Kidney (tissue), 14 donors: ENCODE measurements around the gene PLCD1. TPM values are rescaled to one million over a fixed set of nuclear protein-coding genes. Genes with fewer than 3 reads are reported as not detected.

ENCODE experiments used
- DNase-seq, 5 donors: peaks; one replicate each; pipeline ENCODE4 v3.0.0-alpha.2; 2013 to 2020
- FAIRE-seq: peaks from 2 replicates; lab custom pipeline; 2012; peaks lifted over from hg19 to GRCh38; lab: Jason Lieb, UNC
- H3K27ac ChIP-seq, 2 donors: one replicate each; pipeline ENCODE4 v1.7.0; 2013; ENCODE audit warnings: low read depth in 2 of 2, low read length in 2 of 2, inconsistent platforms in 1 of 2
- H3K27me3 ChIP-seq: one replicate; pipeline ENCODE4 v1.7.1; 2013; ENCODE audit warnings: low read length, inconsistent platforms; ENCODE audit not compliant: control insufficient read depth, insufficient read depth
- H3K36me3 ChIP-seq, 3 donors: one replicate each; pipeline versions ENCODE4 v1.7.0 to v1.7.1; 2013; ENCODE audit warnings: low read length in 3 of 3, control low read depth in 1 of 3, inconsistent platforms in 1 of 3; ENCODE audit not compliant: insufficient read depth in 3 of 3, control insufficient read depth in 2 of 3
- H3K4me1 ChIP-seq, 3 donors: one replicate each; pipeline versions ENCODE4 v1.7.0 to v1.7.1; 2013; ENCODE audit warnings: low read length in 3 of 3, inconsistent platforms in 1 of 3, low read depth in 1 of 3; ENCODE audit not compliant: control insufficient read depth in 2 of 3, insufficient read depth in 2 of 3
- H3K4me3 ChIP-seq, 3 donors: one replicate each; pipeline versions ENCODE4 v1.7.0 to v1.8.1; 2013; ENCODE audit warnings: low read length in 3 of 3, control low read depth in 1 of 3, inconsistent platforms in 1 of 3
- H3K9ac ChIP-seq, 3 donors: one replicate each; pipeline versions ENCODE4 v1.7.0 to v1.7.1; 2013; ENCODE audit warnings: low read length in 3 of 3, control low read depth in 1 of 3, inconsistent platforms in 1 of 3
- H3K9me3 ChIP-seq, 3 donors: one replicate each; pipeline versions ENCODE4 v1.7.0 to v1.7.1; 2013; ENCODE audit warnings: low read length in 3 of 3, control low read depth in 1 of 3, inconsistent platforms in 1 of 3; ENCODE audit not compliant: control insufficient read depth in 2 of 3, insufficient read depth in 1 of 3
- CTCF ChIP-seq: IDR thresholded peaks from 3 replicates; pipeline ENCODE4 v1.5.1; 2012; ENCODE audit warnings: mild to moderate bottlenecking, moderate library complexity, borderline replicate concordance; ENCODE audit not compliant: insufficient read depth; ENCODE audit errors: extremely low read depth
- intact Hi-C: fragments of 100-400 bp; cut with DNase I; formaldehyde crosslinking; loops from one replicate; pipeline ENCODE4 v1.11.1; 2022
- polyA plus RNA-seq: library from polyadenylated mRNA; stranded (reverse); fragments of 350-450 nt; fragmentation: Illumina TruSeq; extraction: RNeasy Lipid Tissue Mini Kit (QIAGEN cat#74804); gene quantifications from one replicate; pipeline ENCODE4 v1.2.3, GENCODE V29; 2014; ENCODE audit warnings: low read depth, low replicate concordance; ENCODE audit not compliant: insufficient read depth
- total RNA-seq: library from RNA; stranded (reverse); fragmentation: NEBNext Ultra II Directional; extraction: Animal tissue kit (Norgen Biotek cat#: 25700); gene quantifications from one replicate; pipeline ENCODE4 v1.2.1, GENCODE V29; 2021
- donor health status: control.
- donor health status: control.
- donor health status: control.
- donor health status: control.
- donor health status: control.
- donor health status: DM: yes; HTN: yes; CAD: no.
- donor health status: Normal renal cell carcinoma (clear cell type).

PLCD1 gene
- total and polyA plus RNA-seq, 2 donors from 2014 or later: 39.1 to 50.0 TPM

- no peak for TF ChIP-seq CTCF
- Histone ChIP-seq H3K9me3 (no peaks in the 10 kb centered on the region), H3K4me3 (no peak overlapping the region), H3K36me3 (peaks cover 0 to 16% (median 3%) of the 10 kb centered on the region in 3 donors), H3K27ac (no peak overlapping the region), H3K9ac (no peak overlapping the region), H3K27me3 (no peaks in the 10 kb centered on the region), H3K4me1 (peaks cover 0 to 8% (median 0%) of the 10 kb centered on the region in 3 donors)
- DNase-seq (peak in 1 of 5 donors; percentile 75), FAIRE-seq (no peak)
- intact Hi-C loops: no loop called here
Measured at GRCh38 chr3:38007754-38008090, 21.7 kb downstream of the PLCD1 start.

- Histone ChIP-seq H3K9me3 (no peaks in the 10 kb centered on the region), H3K9ac (no peak overlapping the region), H3K27ac (no peak overlapping the region), H3K4me3 (no peak overlapping the region), H3K27me3 (no peaks in the 10 kb centered on the region), H3K36me3 (peaks cover 0 to 16% (median 3%) of the 10 kb centered on the region in 3 donors), H3K4me1 (peaks cover 0 to 8% (median 0%) of the 10 kb centered on the region in 3 donors)
- FAIRE-seq (no peak), DNase-seq (peak in 1 of 5 donors; percentile 68)
- intact Hi-C loops: no loop called here
- TF ChIP-seq CTCF: no peak
Measured at GRCh38 chr3:38006445-38006995, 22.9 kb downstream of the PLCD1 start.

GRCh38 chr3:38006031-38006430 lies 23.4 kb downstream of the PLCD1 start:
- DNase-seq (peak in 1 of 5 donors; percentile 75), FAIRE-seq (no peak)
- TF ChIP-seq CTCF: no peak
- Histone ChIP-seq H3K4me1 (peaks cover 0 to 8% (median 0%) of the 10 kb centered on the region in 3 donors), H3K27me3 (no peaks in the 10 kb centered on the region), H3K4me3 (no peak overlapping the region), H3K27ac (no peak overlapping the region), H3K36me3 (peaks cover 0 to 15% (median 3%) of the 10 kb centered on the region in 3 donors), H3K9me3 (no peaks in the 10 kb centered on the region), H3K9ac (no peak overlapping the region)
- intact Hi-C loops: no loop called here
